H1 (cell line): Measurements from ENCODE around the gene APC2. TPM values are rescaled to one million over a fixed set of nuclear protein-coding genes. Genes with fewer than 3 reads are reported as not detected.

Source experiments
- CTCF ChIA-PET: fragments of 300-600 bp; sonication (Branson Sonifier 250); formaldehyde crosslinking; loops from one replicate; lab custom pipeline; 2021; ENCODE audit not compliant: partially characterized antibody; lab: Charles Lee
- POLR2A ChIA-PET: fragments of 300-600 bp; sonication (Branson Sonifier 250); formaldehyde crosslinking; loops from one replicate; lab custom pipeline; 2021; ENCODE audit warnings: inconsistent platforms; ENCODE audit not compliant: partially characterized antibody; lab: Charles Lee
- DNase-seq, 2 experiments: peaks; one replicate each; pipeline versions ENCODE4 v3.0.0 to v3.0.0-alpha.2; 2010 to 2022; ENCODE audit warnings: low spot score in 2 of 2, low read depth in 1 of 2, mixed read lengths in 1 of 2
- FAIRE-seq: peaks from 2 replicates; lab custom pipeline; 2011; peaks lifted over from hg19 to GRCh38; lab: Jason Lieb, UNC
- H2AFZ ChIP-seq: 2 replicates; pipeline ENCODE4 v1.8.1; 2012; ENCODE audit warnings: low read length, inconsistent platforms
- H2AK5ac ChIP-seq: 2 replicates; pipeline ENCODE4 v1.6.1; 2013; ENCODE audit warnings: low read depth, low read length
- H2BK120ac ChIP-seq: replicated peaks from 2 replicates; pipeline ENCODE3; 2013; ENCODE audit warnings: low read depth, low read length, inconsistent platforms
- H2BK12ac ChIP-seq: 2 replicates; pipeline ENCODE4 v1.6.1; 2013; ENCODE audit warnings: low read depth, low read length
- H2BK15ac ChIP-seq: 2 replicates; pipeline ENCODE4 v1.6.1; 2013; ENCODE audit warnings: low read length
- H2BK20ac ChIP-seq: 2 replicates; pipeline ENCODE4 v1.6.1; 2013; ENCODE audit warnings: low read length
- H2BK5ac ChIP-seq: 2 replicates; pipeline ENCODE4 v1.6.1; 2013; ENCODE audit warnings: low read depth, low read length
- H3K14ac ChIP-seq: 2 replicates; pipeline ENCODE4 v1.6.1; 2013; ENCODE audit warnings: inconsistent platforms; ENCODE audit not compliant: insufficient read length
- H3K18ac ChIP-seq: 2 replicates; pipeline ENCODE4 v1.6.1; 2013; ENCODE audit warnings: low read length; ENCODE audit errors: extremely low read depth
- H3K23ac ChIP-seq: 2 replicates; pipeline ENCODE4 v1.6.1; 2013; ENCODE audit warnings: inconsistent platforms; ENCODE audit not compliant: insufficient read length
- H3K23me2 ChIP-seq: 2 replicates; pipeline ENCODE4 v1.6.1; 2013; ENCODE audit warnings: low read depth, low read length
- H3K27ac ChIP-seq: 2 replicates; pipeline ENCODE4 v1.6.1; 2011; ENCODE audit warnings: low read depth, low read length, inconsistent platforms
- H3K27me3 ChIP-seq, 4 experiments: replicated peaks in 1 of 4; 1 replicate in 1 of 4; 2 replicates in 3 of 4; pipeline versions ENCODE4 v1.6.1 to v1.8.1; 2011 to 2013; ENCODE audit warnings: low read length in 3 of 4, mild to moderate bottlenecking in 3 of 4, inconsistent platforms in 2 of 4, mixed read lengths in 2 of 4, moderate library complexity in 1 of 4; ENCODE audit not compliant: control insufficient read depth in 3 of 4, insufficient read depth in 3 of 4; ENCODE audit errors: extremely low read depth in 1 of 4
- H3K36me3 ChIP-seq, 4 experiments: 2 replicates each; pipeline versions ENCODE4 v1.6.1 to v1.8.1; 2011 to 2013; ENCODE audit warnings: mild to moderate bottlenecking in 4 of 4, low read length in 3 of 4, moderate library complexity in 2 of 4, control low read depth in 1 of 4, inconsistent platforms in 1 of 4; ENCODE audit not compliant: insufficient read depth in 4 of 4, control insufficient read depth in 2 of 4
- H3K4ac ChIP-seq: replicated peaks from 2 replicates; pipeline ENCODE3; 2013; ENCODE audit warnings: low read length, low read depth, mixed read lengths, inconsistent platforms; ENCODE audit not compliant: insufficient read length
- H3K4me1 ChIP-seq, 4 experiments: replicated peaks in 1 of 4; 1 replicate in 1 of 4; 2 replicates in 3 of 4; pipeline versions ENCODE4 v1.6.1 to v1.8.1; 2011 to 2013; ENCODE audit warnings: low read length in 3 of 4, inconsistent platforms in 2 of 4, mixed read lengths in 1 of 4; ENCODE audit not compliant: insufficient read depth in 4 of 4, control insufficient read depth in 3 of 4
- H3K4me2 ChIP-seq, 2 experiments: 2 replicates each; pipeline versions ENCODE4 v1.6.1 to v1.8.1; 2011 to 2013; ENCODE audit warnings: low read depth in 2 of 2, low read length in 2 of 2, control low read depth in 1 of 2, inconsistent platforms in 1 of 2, mild to moderate bottlenecking in 1 of 2; ENCODE audit not compliant: insufficient read depth in 1 of 2
- H3K4me3 ChIP-seq, 4 experiments: fragments of 200-600, 300-600 bp in 1 of 4; sonication (generic), shearing (Covaris generic), sonication (Bioruptor Twin) in 1 of 4; 2 replicates each; pipeline versions ENCODE4 v1.5.1 to v1.8.1; 2011 to 2016; ENCODE audit warnings: low read length in 4 of 4, low read depth in 3 of 4, control low read depth in 2 of 4, inconsistent platforms in 2 of 4, mild to moderate bottlenecking in 2 of 4, mixed read lengths in 1 of 4, moderate library complexity in 1 of 4; ENCODE audit not compliant: insufficient read depth in 2 of 4; ENCODE audit errors: extremely low read depth in 1 of 4
- H3K56ac ChIP-seq: replicated peaks from 2 replicates; pipeline ENCODE3; 2013; ENCODE audit warnings: low read depth, mild to moderate bottlenecking, mixed read lengths, low read length, inconsistent platforms; ENCODE audit not compliant: insufficient read length
- H3K79me1 ChIP-seq: 2 replicates; pipeline ENCODE4 v1.6.1; 2013; ENCODE audit warnings: low read depth, low read length, control low read depth
- H3K79me2 ChIP-seq, 2 experiments: 2 replicates each; pipeline versions ENCODE4 v1.6.1 to v1.8.1; 2012 to 2013; ENCODE audit warnings: low read length in 2 of 2, mild to moderate bottlenecking in 2 of 2, inconsistent platforms in 1 of 2; ENCODE audit not compliant: insufficient read depth in 2 of 2, control insufficient read depth in 1 of 2
- H3K9ac ChIP-seq, 4 experiments: replicated peaks in 1 of 4; 1 replicate in 1 of 4; 2 replicates in 3 of 4; pipeline versions ENCODE4 v1.6.1 to v1.8.1; 2011 to 2013; ENCODE audit warnings: low read depth in 3 of 4, low read length in 3 of 4, control low read depth in 2 of 4, mild to moderate bottlenecking in 2 of 4, moderate library complexity in 2 of 4, inconsistent platforms in 1 of 4; ENCODE audit errors: extremely low read depth in 1 of 4
- H3K9me3 ChIP-seq, 2 experiments: 2 replicates each; pipeline versions ENCODE4 v1.6.1 to v1.8.1; 2012 to 2013; ENCODE audit warnings: mild to moderate bottlenecking in 2 of 2, moderate library complexity in 2 of 2, control low read depth in 1 of 2, inconsistent platforms in 1 of 2, low read depth in 1 of 2, low read length in 1 of 2, mixed read lengths in 1 of 2; ENCODE audit not compliant: insufficient read depth in 2 of 2
- H4K20me1 ChIP-seq, 2 experiments: replicated peaks in 1 of 2; 2 replicates each; pipeline versions ENCODE3 to v1.8.1; 2011 to 2013; ENCODE audit warnings: inconsistent platforms in 2 of 2, low read length in 2 of 2, mild to moderate bottlenecking in 1 of 2; ENCODE audit not compliant: insufficient read depth in 2 of 2, control insufficient read depth in 1 of 2
- H4K5ac ChIP-seq: 2 replicates; pipeline ENCODE4 v1.6.1; 2013; ENCODE audit warnings: low read length, low read depth, mixed read lengths, inconsistent platforms; ENCODE audit not compliant: insufficient read length
- H4K8ac ChIP-seq: 2 replicates; pipeline ENCODE4 v1.8.0; 2013; ENCODE audit warnings: mild to moderate bottlenecking, moderate library complexity, low read length, inconsistent platforms; ENCODE audit not compliant: insufficient read depth; ENCODE audit errors: extremely low read depth
- H4K91ac ChIP-seq: replicated peaks from 2 replicates; pipeline ENCODE3; 2013; ENCODE audit warnings: low read length, mixed read lengths, inconsistent platforms; ENCODE audit not compliant: insufficient read length
- CBX5 ChIP-seq: fragments of 300-800, 300-1000 bp; sonication (generic); IDR thresholded peaks from 2 replicates; pipeline ENCODE4 v1.7.1; 2016; ENCODE audit warnings: antibody characterized with exemption, low read length, low read depth
- CHD1 ChIP-seq: IDR thresholded peaks from 2 replicates; pipeline ENCODE4 v1.6.1; 2012; ENCODE audit warnings: low read depth, low read length, improper control_type of control experiment
- CTBP2 ChIP-seq: IDR thresholded peaks from 2 replicates; pipeline ENCODE4 v1.7.0; 2011; ENCODE audit warnings: borderline replicate concordance, mild to moderate bottlenecking, moderate library complexity, mixed read lengths, low read length; ENCODE audit not compliant: insufficient read depth, insufficient read length
- GTF2F1 ChIP-seq: IDR thresholded peaks from 2 replicates; pipeline ENCODE4 v1.6.1; 2012; ENCODE audit warnings: low read depth, low read length, improper control_type of control experiment, borderline replicate concordance
- KDM4A ChIP-seq: IDR thresholded peaks from one replicate; pipeline ENCODE4 v1.7.1; 2012; ENCODE audit warnings: low read depth, mild to moderate bottlenecking, moderate library complexity, low read length, inconsistent platforms; ENCODE audit not compliant: severe bottlenecking
- KDM5A ChIP-seq: fragments of 200-600 bp; IDR thresholded peaks from 2 replicates; pipeline ENCODE4 v1.7.1; 2012; ENCODE audit warnings: mild to moderate bottlenecking, low read length, inconsistent platforms, mixed read lengths
- NRF1 ChIP-seq: IDR thresholded peaks from 2 replicates; pipeline ENCODE4 v1.6.1; 2011; ENCODE audit warnings: mild to moderate bottlenecking, low read depth, low read length, improper control_type of control experiment
- PHF8 ChIP-seq: fragments of 200-600 bp; sonication (generic); conservative IDR thresholded peaks from 2 replicates; pipeline ENCODE4 v1.7.1; 2012; ENCODE audit warnings: low read depth, mild to moderate bottlenecking, inconsistent platforms, low read length, moderate library complexity
- RBBP5 ChIP-seq: IDR thresholded peaks from 2 replicates; pipeline ENCODE4 v1.7.1; 2012; ENCODE audit warnings: low read depth, mild to moderate bottlenecking, inconsistent platforms, low read length, moderate library complexity, borderline replicate concordance
- RFX5 ChIP-seq: IDR thresholded peaks from 2 replicates; pipeline ENCODE4 v1.6.1; 2011; ENCODE audit warnings: low read depth, low read length, improper control_type of control experiment, borderline replicate concordance
- SRF ChIP-seq: IDR thresholded peaks from 2 replicates; pipeline ENCODE4 v1.6.1; 2011; ENCODE audit warnings: mild to moderate bottlenecking, low read depth, low read length, moderate library complexity
- TAF1 ChIP-seq: IDR thresholded peaks from 2 replicates; pipeline ENCODE4 v1.6.1; 2011; ENCODE audit warnings: mild to moderate bottlenecking, low read depth, low read length
- ZNF274 ChIP-seq: IDR thresholded peaks from 2 replicates; pipeline ENCODE4 v1.7.0; 2012; ENCODE audit warnings: low read length, borderline replicate concordance; ENCODE audit errors: extremely low read depth
- WGBS, 2 experiments: shearing (Covaris generic) in 1 of 2; methylation state at CpG; one replicate each; pipeline versions ENCODE4 v1.1.6 to v1.1.7; 2013 to 2015; ENCODE audit warnings: low lambda C conversion rate in 2 of 2, mixed read lengths in 2 of 2, inconsistent platforms in 1 of 2, low coverage in 1 of 2, missing lambda C conversion rate in 1 of 2; ENCODE audit not compliant: insufficient replicate concordance in 2 of 2, insufficient coverage in 1 of 2, insufficient read length in 1 of 2; ENCODE audit errors: extremely low coverage in 1 of 2, missing lambda C conversion rate in 1 of 2; 5-methylcytosine and 5-hydroxymethylcytosine counted together
- polyA plus RNA-seq, 7 experiments: library from polyadenylated mRNA; depleted of rRNA in 3 of 7; stranded (reverse) in 5 of 7; unstranded in 2 of 7; fragments of >200 nt in 5 of 7; fragments of 200-250 nt in 2 of 7; gene quantifications; 1 replicate in 5 of 7; 2 replicates in 1 of 7; 4 replicates in 1 of 7; pipeline versions ENCODE4 v1.2.1 to v1.2.3, GENCODE V29; 2011 to 2013; ENCODE audit warnings: missing spikeins in 2 of 7, mixed read lengths in 2 of 7
- total RNA-seq: library from RNA; stranded (reverse); fragmentation: NEBNext Ultra II Directional; extraction: Animal tissue kit (Norgen Biotek cat#: 25700); gene quantifications from 2 replicates; pipeline ENCODE4 v1.2.1, GENCODE V29; 2021

Gene APC2
- total and polyA plus RNA-seq, 2 of the 8 experiments (the other 6 are each of a cell fraction or from before 2014, with no cell fraction given) = 1.3 to 4.1 TPM

DNA sequence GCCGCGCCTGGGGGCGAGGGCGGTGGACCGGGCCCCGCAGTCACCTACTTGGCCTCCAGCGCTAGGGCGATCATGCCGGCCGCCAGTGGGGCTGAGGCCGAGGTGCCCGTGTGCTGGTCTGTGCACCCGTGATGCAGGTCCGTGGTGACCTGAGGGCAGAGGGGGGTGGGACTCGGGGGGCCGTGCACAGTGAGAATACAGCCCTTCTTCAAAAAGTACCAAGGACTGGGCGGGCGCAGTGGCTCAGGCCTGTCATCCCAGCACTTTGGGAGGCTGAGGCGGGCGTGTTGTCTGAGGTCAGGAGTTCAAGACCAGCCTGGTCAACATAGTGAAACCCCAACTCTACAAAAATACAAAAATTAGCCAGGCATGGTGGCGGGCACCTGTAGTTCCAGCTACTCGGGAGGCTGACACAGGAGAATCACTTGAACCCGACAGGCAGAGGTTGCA is 34.1 kb downstream of the APC2 start:
- ChIA-PET POLR2A (no interaction called here), CTCF (no interaction called here)
- H3K4me3 ChIP-seq = no peak overlapping the region
- no peak overlapping the region for H3K56ac ChIP-seq
- no peak overlapping the region for H4K91ac ChIP-seq
- no peak overlapping the region for H3K4ac ChIP-seq
- no peak overlapping the region for H3K27ac ChIP-seq
- no peak overlapping the region for H2AK5ac ChIP-seq
- H2BK5ac ChIP-seq = no peak overlapping the region
- no peak overlapping the region for H3K23ac ChIP-seq
- TF ChIP-seq GTF2F1 = no peak
- TF ChIP-seq CHD1 = no peak
- no peak for TF ChIP-seq PHF8
- TF ChIP-seq ZNF274 = no peak
- TF ChIP-seq KDM5A = no peak
- no peak for TF ChIP-seq RBBP5
- no peak for TF ChIP-seq KDM4A
- no peak for TF ChIP-seq RFX5
- TF ChIP-seq NRF1 = no peak
- no peak for TF ChIP-seq CBX5
- TF ChIP-seq SRF = no peak
- TF ChIP-seq CTBP2 = no peak
- no peak for TF ChIP-seq TAF1
- no peaks in the 10 kb centered on the region for H3K36me3 ChIP-seq
- H2BK12ac ChIP-seq = no peak overlapping the region
- H3K27me3 ChIP-seq = no peaks in the 10 kb centered on the region; a peak in 1 of 7 replicates
- H3K23me2 ChIP-seq = peaks cover 2% of the 10 kb centered on the region; the same call in 1 of the 2 replicates
- FAIRE-seq = no peak
- no peaks in the 10 kb centered on the region; a peak in 1 of 7 replicates for H3K4me1 ChIP-seq
- H3K14ac ChIP-seq = no peak overlapping the region
- no peak overlapping the region for H4K8ac ChIP-seq
- no peak overlapping the region for H3K4me2 ChIP-seq
- H2BK120ac ChIP-seq = no peak overlapping the region
- no peak overlapping the region for H4K5ac ChIP-seq
- DNase-seq = no peak
- no peak overlapping the region for H3K9ac ChIP-seq
- no peaks in the 10 kb centered on the region for H3K79me2 ChIP-seq
- no peak overlapping the region for H2AFZ ChIP-seq
- H2BK20ac ChIP-seq = no peak overlapping the region
- H2BK15ac ChIP-seq = no peak overlapping the region
- H3K18ac ChIP-seq = no peak overlapping the region
- H3K9me3 ChIP-seq = no peaks in the 10 kb centered on the region
- H3K79me1 ChIP-seq = no peaks in the 10 kb centered on the region
- 89% methylated on average over 11 of the region's 23 CpGs; no CpG with 5 or more reads in 1 of the 2 experiments for WGBS, 2 experiments
- no peaks in the 10 kb centered on the region for H4K20me1 ChIP-seq
